K562 (cell line): ENCODE results near the gene NPM1. TPM values are rescaled to one million over a fixed set of nuclear protein-coding genes. Genes with fewer than 3 reads are reported as not detected.

ENCODE experiments used
- ARNT ChIP-seq, 2 experiments: fragments of 450-650 bp; IDR thresholded peaks; 2 replicates each; pipeline ENCODE4 v1.6.1; 2016; ENCODE audit warnings: mild to moderate bottlenecking in 1 of 2
- BCLAF1 ChIP-seq, 2 experiments: fragments of 450-650 bp in 1 of 2; IDR thresholded peaks; 2 replicates each; pipeline ENCODE4 v1.6.1; 2011 to 2017; ENCODE audit warnings: low read depth in 2 of 2, antibody characterized with exemption in 1 of 2, borderline replicate concordance in 1 of 2, low read length in 1 of 2, mild to moderate bottlenecking in 1 of 2, mixed read lengths in 1 of 2; ENCODE audit not compliant: control insufficient read depth in 1 of 2
- HNRNPLL ChIP-seq: fragments of 200-400 bp; formaldehyde crosslinking; IDR thresholded peaks from 2 replicates; pipeline ENCODE4 v1.6.1; 2017; ENCODE audit warnings: low read length, low read depth, mild to moderate bottlenecking; ENCODE audit not compliant: poor library complexity, severe bottlenecking
- MTA1 ChIP-seq: fragments of 450-650 bp; IDR thresholded peaks from 2 replicates; pipeline ENCODE4 v1.6.1; 2017; ENCODE audit warnings: borderline replicate concordance
- MYBL2 ChIP-seq, 2 experiments: fragments of 450-650 bp in 1 of 2; sonication (generic) in 1 of 2; formaldehyde crosslinking in 1 of 2; IDR thresholded peaks; 2 replicates each; pipeline versions ENCODE4 v1.6.1 to v1.8.1; 2017 to 2022; ENCODE audit warnings: borderline replicate concordance in 1 of 2, inconsistent platforms in 1 of 2, low read depth in 1 of 2, mild to moderate bottlenecking in 1 of 2, missing genetic modification reagents in 1 of 2, moderate library complexity in 1 of 2
- NR1H2 ChIP-seq: sonication (generic); formaldehyde crosslinking; IDR thresholded peaks from 2 replicates; pipeline ENCODE4 v1.4.0; 2020; ENCODE audit warnings: mild to moderate bottlenecking, missing genetic modification reagents
- RBFOX2 ChIP-seq: fragments of 200-400 bp; formaldehyde crosslinking; IDR thresholded peaks from 2 replicates; pipeline ENCODE4 v1.6.1; 2017; ENCODE audit warnings: low read depth, mild to moderate bottlenecking, low read length, moderate library complexity
- ZBTB11 ChIP-seq, 3 experiments: fragments of 200-800 bp in 1 of 3; fragments of 250-450 bp in 1 of 3; fragments of 450-650 bp in 1 of 3; sonication (Bioruptor Pico) in 1 of 3; sonication (Bioruptor generic) in 1 of 3; formaldehyde crosslinking in 1 of 3; IDR thresholded peaks; 2 replicates each; pipeline versions ENCODE4 v1.6.1 to v1.8.0; 2016 to 2022; ENCODE audit warnings: mild to moderate bottlenecking in 2 of 3, missing genetic modification characterization in 2 of 3, missing compliant biosample characterization in 1 of 3, moderate library complexity in 1 of 3
- polyA plus RNA-seq, 8 experiments: library from polyadenylated mRNA; depleted of rRNA in 4 of 8; stranded (reverse) in 5 of 8; unstranded in 3 of 8; fragments of >200 nt; fragmentation: Nextera tagmentation in 2 of 8; fragmentation: Illumina TruSeq in 1 of 8; extraction: Ambion mirVana in 2 of 8; extraction: Trizol in 1 of 8; gene quantifications; 2 replicates each; pipeline versions ENCODE4 v1.2.1 to v1.2.3, GENCODE V29; 2011 to 2014; ENCODE audit warnings: inconsistent platforms in 1 of 8, missing spikeins in 1 of 8
- total RNA-seq, 7 experiments: library from RNA; depleted of rRNA in 6 of 7; stranded (reverse); fragments of >200 nt in 6 of 7; fragmentation: Illumina TruSeq in 2 of 7; extraction: Trizol in 2 of 7; gene quantifications; 2 replicates each; pipeline versions ENCODE4 v1.2.1 to v1.2.3, GENCODE V29; 2011 to 2021; ENCODE audit warnings: low replicate concordance in 1 of 7
- TF ChIP-seq, protein P1 (sequence below): fragments of 250-450 bp; sonication (Bioruptor Pico); IDR thresholded peaks from 2 replicates; pipeline ENCODE4 v1.4.0; 2020; ENCODE audit warnings: borderline replicate concordance
- TF ChIP-seq, protein P2 (sequence below): fragments of 450-650 bp; IDR thresholded peaks from 2 replicates; pipeline ENCODE4 v1.6.1; 2016; ENCODE audit warnings: mild to moderate bottlenecking
- TF ChIP-seq, protein P3 (sequence below): sonication (generic); formaldehyde crosslinking; IDR thresholded peaks from 2 replicates; pipeline ENCODE4 v1.8.0; 2022; ENCODE audit warnings: mild to moderate bottlenecking, low read depth, missing genetic modification reagents

The NPM1 gene
- total and polyA plus RNA-seq, 9 of the 15 experiments (the other 6 are each of a cell fraction or from before 2014, with no cell fraction given) = 2,438 to 6,909 (median 5,639) TPM

DNA sequence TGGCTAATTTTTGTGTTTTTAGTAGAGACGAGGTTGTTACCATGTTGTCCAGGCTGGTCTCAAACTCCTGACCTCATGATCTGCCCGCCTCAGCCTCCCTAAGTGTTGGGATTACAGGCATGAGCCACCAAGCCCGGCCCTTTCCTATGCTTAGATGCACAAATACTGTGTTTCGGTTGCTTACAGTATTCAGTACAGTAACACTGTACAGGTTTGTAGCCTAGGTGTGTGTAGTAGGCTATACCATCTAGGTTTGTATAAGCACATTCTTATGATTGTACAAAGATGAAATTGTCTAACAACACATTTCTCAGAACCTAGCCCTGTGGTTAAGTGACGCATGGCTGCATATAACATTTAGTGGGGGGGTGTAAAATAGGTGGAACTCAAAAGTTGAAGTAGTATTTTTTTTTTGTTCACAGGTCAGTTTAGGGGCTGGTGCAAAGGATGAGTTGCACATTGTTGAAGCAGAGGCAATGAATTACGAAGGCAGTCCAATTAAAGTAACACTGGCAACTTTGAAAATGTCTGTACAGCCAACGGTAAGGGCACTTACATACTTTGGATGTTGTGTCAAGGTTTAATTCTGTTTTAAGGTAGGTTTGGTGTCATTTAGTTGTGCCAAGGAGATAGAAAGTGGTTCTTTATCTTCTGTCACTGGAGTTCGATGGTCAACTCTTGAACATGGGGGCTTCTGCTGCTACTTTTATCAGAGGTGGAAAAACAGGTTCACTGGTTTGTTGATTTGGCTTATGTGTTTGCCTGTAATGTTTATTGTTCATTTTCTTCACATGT is 3.4 kb downstream of the NPM1 start (continued):
- TF ChIP-seq BCLAF1 (IDR thresholded peaks at IDR 0.05; ENCODE audit: borderline replicate concordance in 1 of 2, control insufficient read depth in 1 of 2, low read depth in 2 of 2, low read length in 1 of 2) = peak in 1 of 2 experiments; percentile 50; a peak in 1 of 4 replicates
- TF ChIP-seq, protein P1, sequence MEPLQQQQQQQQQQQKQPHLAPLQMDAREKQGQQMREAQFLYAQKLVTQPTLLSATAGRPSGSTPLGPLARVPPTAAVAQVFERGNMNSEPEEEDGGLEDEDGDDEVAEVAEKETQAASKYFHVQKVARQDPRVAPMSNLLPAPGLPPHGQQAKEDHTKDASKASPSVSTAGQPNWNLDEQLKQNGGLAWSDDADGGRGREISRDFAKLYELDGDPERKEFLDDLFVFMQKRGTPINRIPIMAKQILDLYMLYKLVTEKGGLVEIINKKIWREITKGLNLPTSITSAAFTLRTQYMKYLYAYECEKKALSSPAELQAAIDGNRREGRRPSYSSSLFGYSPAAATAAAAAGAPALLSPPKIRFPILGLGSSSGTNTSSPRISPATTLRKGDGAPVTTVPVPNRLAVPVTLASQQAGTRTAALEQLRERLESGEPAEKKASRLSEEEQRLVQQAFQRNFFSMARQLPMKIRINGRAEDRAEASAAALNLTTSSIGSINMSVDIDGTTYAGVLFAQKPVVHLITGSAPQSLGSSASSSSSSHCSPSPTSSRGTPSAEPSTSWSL (CRISPR knock-in tag) = no peak
- no peak for TF ChIP-seq MTA1
- TF ChIP-seq ZBTB11 (CRISPR knock-in tag; IDR thresholded peaks at IDR 0.05) = no peak
- no peak for TF ChIP-seq ARNT (IDR thresholded peaks at IDR 0.05)
- no peak for TF ChIP-seq NR1H2 (CRISPR knock-in tag)
- no peak for TF ChIP-seq MYBL2 (IDR thresholded peaks at IDR 0.05; ENCODE audit: low read depth)
- TF ChIP-seq MYBL2 (CRISPR knock-in tag; IDR thresholded peaks at IDR 0.05; ENCODE audit: borderline replicate concordance) = no peak
- TF ChIP-seq, protein P2, sequence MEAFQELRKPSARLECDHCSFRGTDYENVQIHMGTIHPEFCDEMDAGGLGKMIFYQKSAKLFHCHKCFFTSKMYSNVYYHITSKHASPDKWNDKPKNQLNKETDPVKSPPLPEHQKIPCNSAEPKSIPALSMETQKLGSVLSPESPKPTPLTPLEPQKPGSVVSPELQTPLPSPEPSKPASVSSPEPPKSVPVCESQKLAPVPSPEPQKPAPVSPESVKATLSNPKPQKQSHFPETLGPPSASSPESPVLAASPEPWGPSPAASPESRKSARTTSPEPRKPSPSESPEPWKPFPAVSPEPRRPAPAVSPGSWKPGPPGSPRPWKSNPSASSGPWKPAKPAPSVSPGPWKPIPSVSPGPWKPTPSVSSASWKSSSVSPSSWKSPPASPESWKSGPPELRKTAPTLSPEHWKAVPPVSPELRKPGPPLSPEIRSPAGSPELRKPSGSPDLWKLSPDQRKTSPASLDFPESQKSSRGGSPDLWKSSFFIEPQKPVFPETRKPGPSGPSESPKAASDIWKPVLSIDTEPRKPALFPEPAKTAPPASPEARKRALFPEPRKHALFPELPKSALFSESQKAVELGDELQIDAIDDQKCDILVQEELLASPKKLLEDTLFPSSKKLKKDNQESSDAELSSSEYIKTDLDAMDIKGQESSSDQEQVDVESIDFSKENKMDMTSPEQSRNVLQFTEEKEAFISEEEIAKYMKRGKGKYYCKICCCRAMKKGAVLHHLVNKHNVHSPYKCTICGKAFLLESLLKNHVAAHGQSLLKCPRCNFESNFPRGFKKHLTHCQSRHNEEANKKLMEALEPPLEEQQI = no peak
- TF ChIP-seq HNRNPLL = no peak
- TF ChIP-seq RBFOX2 = no peak
- TF ChIP-seq, protein P3, sequence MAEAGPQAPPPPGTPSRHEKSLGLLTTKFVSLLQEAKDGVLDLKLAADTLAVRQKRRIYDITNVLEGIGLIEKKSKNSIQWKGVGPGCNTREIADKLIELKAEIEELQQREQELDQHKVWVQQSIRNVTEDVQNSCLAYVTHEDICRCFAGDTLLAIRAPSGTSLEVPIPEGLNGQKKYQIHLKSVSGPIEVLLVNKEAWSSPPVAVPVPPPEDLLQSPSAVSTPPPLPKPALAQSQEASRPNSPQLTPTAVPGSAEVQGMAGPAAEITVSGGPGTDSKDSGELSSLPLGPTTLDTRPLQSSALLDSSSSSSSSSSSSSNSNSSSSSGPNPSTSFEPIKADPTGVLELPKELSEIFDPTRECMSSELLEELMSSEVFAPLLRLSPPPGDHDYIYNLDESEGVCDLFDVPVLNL (CRISPR knock-in tag) = no peak
